Glutamatergic neuron (in vitro differentiated cells): ENCODE results near the gene CBX1. TPM values are rescaled to one million over a fixed set of nuclear protein-coding genes. Genes with fewer than 3 reads are reported as not detected.

Source experiments
- DNase-seq: peaks from one replicate; pipeline ENCODE4 v3.0.0; 2022
- H3K27ac Mint-ChIP-seq: one replicate; pipeline ENCODE4 v1.8.0; 2020; ENCODE audit warnings: mild to moderate bottlenecking, mixed read lengths, inconsistent platforms; ENCODE audit not compliant: unreplicated experiment
- H3K27me3 Mint-ChIP-seq: one replicate; pipeline ENCODE4 v1.8.0; 2020; ENCODE audit warnings: mild to moderate bottlenecking, moderate library complexity, mixed read lengths, inconsistent platforms; ENCODE audit not compliant: unreplicated experiment
- H3K36me3 Mint-ChIP-seq: one replicate; pipeline ENCODE4 v1.8.0; 2020; ENCODE audit warnings: mild to moderate bottlenecking, mixed read lengths, inconsistent platforms; ENCODE audit not compliant: unreplicated experiment
- H3K4me1 Mint-ChIP-seq: one replicate; pipeline ENCODE4 v1.8.0; 2020; ENCODE audit warnings: mild to moderate bottlenecking, low read depth, mixed read lengths, inconsistent platforms; ENCODE audit not compliant: unreplicated experiment
- H3K4me3 Mint-ChIP-seq: one replicate; pipeline ENCODE4 v1.8.0; 2020; ENCODE audit warnings: mild to moderate bottlenecking, mixed read lengths, inconsistent platforms; ENCODE audit not compliant: unreplicated experiment
- H3K9me3 Mint-ChIP-seq: one replicate; pipeline ENCODE4 v1.8.0; 2020; ENCODE audit warnings: mild to moderate bottlenecking, moderate library complexity, mixed read lengths, inconsistent platforms; ENCODE audit not compliant: unreplicated experiment
- CTCF ChIP-seq: fragments of 200-600 bp; sonication (generic); IDR thresholded peaks from one replicate; pipeline ENCODE4 v1.5.0; 2021; ENCODE audit not compliant: partially characterized antibody, unreplicated experiment
- total RNA-seq: library from RNA; stranded (reverse); fragmentation: NEBNext Ultra II Directional; extraction: Animal tissue kit (Norgen Biotek cat#: 25700); gene quantifications from one replicate; pipeline ENCODE4 v1.2.1, GENCODE V29; 2021; ENCODE audit not compliant: unreplicated experiment

Gene CBX1
- total RNA-seq, 1 donor from 2014 or later: 141 TPM

GRCh38 chr17:48056246-48056745 lies 45.0 kb downstream of the CBX1 start:
- Mint-ChIP-seq H3K9me3 (peaks cover 11% of the 10 kb centered on the region), H3K4me3 (peak overlapping the region; percentile 99), H3K36me3 (peaks cover 6% of the 10 kb centered on the region), H3K27me3 (peaks cover 18% of the 10 kb centered on the region), H3K4me1 (peaks cover 45% of the 10 kb centered on the region), H3K27ac (peak overlapping the region; percentile 94)
- TF ChIP-seq CTCF: no peak
- no peak for DNase-seq

GRCh38 chr17:48055531-48056245 lies 45.6 kb downstream of the CBX1 start:
- H3K4me1 Mint-ChIP-seq: peaks cover 45% of the 10 kb centered on the region

GRCh38 chr17:48054238-48055185 lies 46.8 kb downstream of the CBX1 start:
- Mint-ChIP-seq H3K36me3 (peaks cover 11% of the 10 kb centered on the region), H3K27me3 (peaks cover 21% of the 10 kb centered on the region), H3K27ac (peak overlapping the region; percentile 94), H3K4me1 (peaks cover 50% of the 10 kb centered on the region), H3K9me3 (peaks cover 12% of the 10 kb centered on the region), H3K4me3 (peak overlapping the region; percentile 99)
- DNase-seq: peak; percentile 89
- TF ChIP-seq CTCF: no peak

More at GRCh38 chr17:48055531-48056245, 45.6 kb downstream of the CBX1 start:
- H3K4me3 Mint-ChIP-seq: peak overlapping the region; percentile 99
- peaks cover 8% of the 10 kb centered on the region for H3K36me3 Mint-ChIP-seq
- peaks cover 10% of the 10 kb centered on the region for H3K9me3 Mint-ChIP-seq
- H3K27me3 Mint-ChIP-seq: peaks cover 21% of the 10 kb centered on the region
- H3K27ac Mint-ChIP-seq: peak overlapping the region; percentile 94
- DNase-seq: no peak
- no peak for TF ChIP-seq CTCF

- no peak for DNase-seq
- peaks cover 15% of the 10 kb centered on the region for H3K36me3 Mint-ChIP-seq
- H3K27ac Mint-ChIP-seq: peak overlapping the region; percentile 93
These were observed 47.5 kb downstream of the CBX1 start for GRCh38 chr17:48053758-48054237.

More at GRCh38 chr17:48053758-48054237, 47.5 kb downstream of the CBX1 start:
- peaks cover 17% of the 10 kb centered on the region for H3K9me3 Mint-ChIP-seq
- peaks cover 50% of the 10 kb centered on the region for H3K4me1 Mint-ChIP-seq
- H3K27me3 Mint-ChIP-seq: peaks cover 24% of the 10 kb centered on the region
- TF ChIP-seq CTCF: no peak
- peak overlapping the region; percentile 99 for H3K4me3 Mint-ChIP-seq
